Activated T-cell treated with anti-CD3 and anti-CD28 coated beads, Interleukin-2, amount 50 U/mL, for 72 hours (primary cell): Measurements from ENCODE around the gene FAM120A. TPM values are rescaled to one million over a fixed set of nuclear protein-coding genes. Genes with fewer than 3 reads are reported as not detected.
"Not testable (repeated sequence)": the region's sequence is repeated elsewhere in the genome, so short reads cannot be mapped to it uniquely, and the experiment has no call there.

Experiments used
- ATAC-seq, 2 donors: fragments of 150-1000 bp; cut with Tn5 transposase; replicated peaks in 1 of 2; 2 replicates each; pipeline ENCODE4 v1.10.0; 2021; ENCODE audit warnings: moderate library complexity in 2 of 2, mild to moderate bottlenecking in 1 of 2
- DNase-seq, 2 donors: peaks; one replicate each; pipeline ENCODE4 v3.0.0; 2021 to 2022; ENCODE audit warnings: mixed read lengths in 1 of 2
- H3K27ac Mint-ChIP-seq: one replicate; pipeline ENCODE4 v1.8.0; 2022; ENCODE audit warnings: mild to moderate bottlenecking, moderate library complexity, mixed read lengths
- H3K27me3 Mint-ChIP-seq: one replicate; pipeline ENCODE4 v1.8.0; 2022; ENCODE audit warnings: low read depth, mixed read lengths
- H3K36me3 Mint-ChIP-seq, 2 donors: one replicate each; pipeline ENCODE4 v1.8.0; 2022; ENCODE audit warnings: mixed read lengths in 2 of 2, mild to moderate bottlenecking in 1 of 2; ENCODE audit not compliant: insufficient read depth in 2 of 2
- H3K4me1 Mint-ChIP-seq: one replicate; pipeline ENCODE4 v1.8.0; 2022; ENCODE audit warnings: low read depth, mixed read lengths
- H3K4me3 Mint-ChIP-seq, 2 donors: one replicate each; pipeline ENCODE4 v1.8.0; 2022; ENCODE audit warnings: mild to moderate bottlenecking in 2 of 2, mixed read lengths in 2 of 2, moderate library complexity in 2 of 2
- H3K9me3 Mint-ChIP-seq, 2 donors: one replicate each; pipeline ENCODE4 v1.8.0; 2022; ENCODE audit warnings: mixed read lengths in 2 of 2
- total RNA-seq, 2 donors: library from RNA; stranded (reverse); gene quantifications; one replicate each; pipeline ENCODE4 v1.2.3, GENCODE V29; 2022

FAM120A gene
- total RNA-seq, 2 donors from 2014 or later: 127 to 135 TPM

DNA sequence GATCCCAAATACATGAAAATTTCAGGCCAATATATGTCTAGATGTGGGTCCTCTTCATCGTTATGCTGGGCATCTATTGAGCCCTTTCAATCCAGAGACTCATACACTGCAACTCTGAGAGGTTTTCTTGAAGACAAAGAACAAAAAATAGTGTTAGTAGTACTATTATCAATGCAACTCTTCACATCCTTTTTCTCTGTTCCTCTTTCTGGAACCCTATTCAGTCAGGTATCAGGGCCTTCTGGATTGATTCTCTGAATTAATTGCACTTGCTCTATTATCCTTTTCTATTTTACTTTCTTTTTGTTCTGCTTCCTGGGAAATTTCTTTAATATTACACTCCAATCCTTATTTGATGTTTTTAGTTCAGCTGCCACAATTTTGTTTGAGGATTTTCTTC lies 18.5 kb upstream of the FAM120A start:
- Mint-ChIP-seq H3K27ac (no peak overlapping the region), H3K27me3 (no peaks in the 10 kb centered on the region), H3K4me3 (no peak overlapping the region), H3K36me3 (no peaks in the 10 kb centered on the region), H3K9me3 (no peaks in the 10 kb centered on the region), H3K4me1 (peaks cover 4% of the 10 kb centered on the region)
- ATAC-seq (no peak), DNase-seq (no peak)

DNA sequence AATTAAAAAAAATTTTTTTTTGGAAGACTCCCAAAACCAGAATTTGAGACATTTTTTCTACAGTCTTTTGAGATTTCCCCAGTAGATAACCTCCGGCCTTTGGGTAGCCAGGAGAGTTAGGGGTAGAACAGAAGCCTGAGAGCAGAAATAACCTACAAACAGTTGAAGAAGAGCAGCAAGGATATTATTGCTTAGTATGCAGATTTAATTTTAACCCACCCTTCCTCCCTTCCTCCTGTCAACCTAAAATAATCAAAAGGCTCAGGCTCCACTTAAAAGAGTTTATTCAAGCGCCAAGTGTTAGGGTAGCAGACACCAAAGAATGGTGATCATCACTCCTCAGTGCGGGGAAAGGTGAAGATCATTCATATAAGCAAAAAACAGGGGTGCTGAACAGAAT lies 17.4 kb upstream of the FAM120A start:
- ATAC-seq (no peak), DNase-seq (no peak)
- peaks cover 4% of the 10 kb centered on the region for H3K4me1 Mint-ChIP-seq
- no peaks in the 10 kb centered on the region for H3K9me3 Mint-ChIP-seq
- H3K4me3 Mint-ChIP-seq: no peak overlapping the region
- H3K27ac Mint-ChIP-seq: no peak overlapping the region
- no peaks in the 10 kb centered on the region for H3K36me3 Mint-ChIP-seq
- H3K27me3 Mint-ChIP-seq: no peaks in the 10 kb centered on the region

DNA sequence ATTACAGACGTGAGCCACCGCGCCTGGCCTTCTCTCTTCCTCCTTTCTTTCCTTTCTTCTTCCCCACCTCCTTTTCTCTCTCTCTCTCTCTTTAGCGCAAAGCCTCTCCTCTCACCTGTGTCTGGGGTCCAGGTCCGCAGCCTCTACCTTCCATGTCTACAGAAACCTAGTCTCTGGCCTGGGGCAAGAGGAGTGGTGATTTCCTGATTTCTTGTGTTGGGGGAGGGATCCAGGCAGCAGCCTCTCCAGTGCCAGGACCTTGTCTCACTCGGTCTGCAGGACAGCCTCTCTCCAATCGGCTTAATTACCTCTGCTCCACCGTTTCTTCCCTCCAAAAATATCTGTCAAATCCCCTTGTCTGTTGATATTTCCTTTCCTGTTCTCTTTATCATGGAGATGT lies 16.1 kb upstream of the FAM120A start:
- Mint-ChIP-seq H3K4me3 (no peak overlapping the region), H3K9me3 (no peaks in the 10 kb centered on the region), H3K36me3 (no peaks in the 10 kb centered on the region), H3K27me3 (no peaks in the 10 kb centered on the region), H3K4me1 (peaks cover 4% of the 10 kb centered on the region), H3K27ac (no peak overlapping the region)
- no peak for DNase-seq
- no peak for ATAC-seq

DNA sequence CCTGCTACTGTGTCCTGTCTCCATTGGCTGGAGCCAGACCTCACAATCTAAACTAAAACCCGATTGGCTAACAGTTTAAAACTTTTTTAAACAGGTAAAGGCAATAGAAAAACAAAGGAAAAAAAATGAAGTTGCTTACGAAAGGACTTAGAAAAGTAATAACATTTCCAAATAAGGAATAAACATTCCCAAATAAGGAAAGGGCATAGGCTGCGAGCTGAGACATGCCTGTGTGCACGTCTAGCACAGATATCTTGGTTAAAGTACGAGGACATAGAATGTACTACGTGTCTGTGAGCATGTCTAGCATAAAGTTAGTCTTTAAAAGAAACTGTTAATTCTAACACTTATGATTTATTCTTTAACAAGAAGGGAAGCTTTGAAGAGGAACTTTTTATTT lies 15.3 kb upstream of the FAM120A start:
- H3K36me3 Mint-ChIP-seq: no peaks in the 10 kb centered on the region
- H3K4me3 Mint-ChIP-seq: no peak overlapping the region
- no peak overlapping the region for H3K27ac Mint-ChIP-seq
- DNase-seq: no peak
- H3K9me3 Mint-ChIP-seq: no peaks in the 10 kb centered on the region
- no peaks in the 10 kb centered on the region for H3K27me3 Mint-ChIP-seq
- peaks cover 4% of the 10 kb centered on the region for H3K4me1 Mint-ChIP-seq
- no peak for ATAC-seq

DNA sequence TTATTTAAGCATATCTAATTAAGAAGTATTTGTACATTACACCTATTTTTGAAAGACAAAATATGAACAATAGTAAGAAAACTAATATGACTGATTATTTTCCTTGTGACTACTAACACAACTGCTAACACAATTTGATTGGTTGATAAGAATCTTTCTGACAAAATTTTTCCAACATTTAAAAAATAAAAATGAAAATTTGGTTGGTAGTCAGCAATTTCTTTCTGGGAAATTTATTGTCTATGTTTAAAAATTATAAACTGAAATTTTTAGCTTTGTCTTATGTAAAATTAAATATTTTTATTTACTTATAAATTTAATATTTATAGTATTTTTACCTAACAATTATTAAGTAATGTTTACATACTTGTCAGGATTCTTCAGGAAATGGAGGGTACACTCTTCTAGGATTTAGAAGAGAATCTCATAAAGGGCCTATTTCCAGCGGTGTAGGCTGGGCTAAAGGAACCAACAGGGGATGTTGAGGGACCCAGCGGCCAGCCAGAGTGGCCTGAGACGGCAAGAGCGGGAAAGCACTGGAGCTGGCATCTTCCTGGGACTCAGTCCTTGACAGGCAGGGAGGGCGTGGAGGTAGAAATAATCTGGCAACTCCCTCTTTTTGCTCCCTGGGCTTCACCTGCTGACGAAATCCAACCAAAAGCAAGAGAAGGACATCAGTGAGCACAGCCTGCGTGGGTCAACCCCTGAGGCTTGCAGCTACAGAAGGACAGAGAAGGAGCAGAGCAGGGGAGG lies 14.7 kb upstream of the FAM120A start:
- no peak overlapping the region for H3K27ac Mint-ChIP-seq
- DNase-seq: no peak
- no peak overlapping the region for H3K4me3 Mint-ChIP-seq
- no peaks in the 10 kb centered on the region for H3K9me3 Mint-ChIP-seq
- peaks cover under 1% of the 10 kb centered on the region for H3K4me1 Mint-ChIP-seq
- H3K27me3 Mint-ChIP-seq: no peaks in the 10 kb centered on the region
- no peaks in the 10 kb centered on the region for H3K36me3 Mint-ChIP-seq
- ATAC-seq: no peak

DNA sequence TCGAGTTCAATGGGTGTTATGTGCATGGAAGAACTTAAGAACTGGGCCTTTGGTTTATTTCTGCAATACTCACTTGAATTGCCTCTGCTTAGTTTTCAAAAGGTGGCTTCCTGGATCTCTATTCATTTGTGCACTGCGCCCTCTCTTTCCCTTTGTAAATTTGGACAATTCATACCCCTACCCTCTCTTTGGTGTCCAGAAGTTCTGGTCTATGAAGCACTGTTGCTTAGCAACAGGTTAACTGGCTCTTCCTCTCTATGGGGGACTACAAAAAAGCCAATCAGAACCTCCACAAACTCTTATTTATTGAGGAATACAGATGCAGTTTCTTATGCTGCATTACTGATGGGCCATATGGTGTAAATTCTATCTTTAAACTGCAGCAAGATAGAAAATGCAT lies 13.5 kb upstream of the FAM120A start:
- no peak overlapping the region for H3K4me3 Mint-ChIP-seq
- ATAC-seq: no peak
- H3K4me1 Mint-ChIP-seq: no peaks in the 10 kb centered on the region
- no peak for DNase-seq
- H3K27me3 Mint-ChIP-seq: no peaks in the 10 kb centered on the region
- no peak overlapping the region for H3K27ac Mint-ChIP-seq
- H3K36me3 Mint-ChIP-seq: no peaks in the 10 kb centered on the region
- H3K9me3 Mint-ChIP-seq: no peaks in the 10 kb centered on the region

DNA sequence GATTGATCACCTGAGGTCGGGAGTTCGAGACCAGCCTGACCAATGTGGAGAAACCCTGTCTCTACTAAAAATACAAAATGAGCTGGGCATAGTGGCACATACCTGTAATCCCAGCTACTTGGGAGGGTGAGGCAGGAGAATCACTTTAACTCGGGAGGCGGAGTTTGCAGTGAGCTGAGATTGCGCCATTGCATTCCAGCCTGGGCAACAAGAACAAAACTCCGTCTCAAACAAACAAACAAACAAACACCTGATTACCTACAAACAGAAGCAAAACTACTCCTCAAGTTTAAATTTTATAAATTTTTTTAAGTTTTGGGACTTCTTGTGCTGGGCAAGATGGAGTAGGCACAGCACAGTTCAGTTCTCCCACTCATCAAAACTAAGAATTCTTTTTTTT lies 12.2 kb upstream of the FAM120A start:
- not testable (repeated sequence) for DNase-seq, H3K27me3 Mint-ChIP-seq, ATAC-seq, H3K4me1 Mint-ChIP-seq, H3K9me3 Mint-ChIP-seq, H3K4me3 Mint-ChIP-seq, H3K27ac Mint-ChIP-seq, H3K36me3 Mint-ChIP-seq

DNA sequence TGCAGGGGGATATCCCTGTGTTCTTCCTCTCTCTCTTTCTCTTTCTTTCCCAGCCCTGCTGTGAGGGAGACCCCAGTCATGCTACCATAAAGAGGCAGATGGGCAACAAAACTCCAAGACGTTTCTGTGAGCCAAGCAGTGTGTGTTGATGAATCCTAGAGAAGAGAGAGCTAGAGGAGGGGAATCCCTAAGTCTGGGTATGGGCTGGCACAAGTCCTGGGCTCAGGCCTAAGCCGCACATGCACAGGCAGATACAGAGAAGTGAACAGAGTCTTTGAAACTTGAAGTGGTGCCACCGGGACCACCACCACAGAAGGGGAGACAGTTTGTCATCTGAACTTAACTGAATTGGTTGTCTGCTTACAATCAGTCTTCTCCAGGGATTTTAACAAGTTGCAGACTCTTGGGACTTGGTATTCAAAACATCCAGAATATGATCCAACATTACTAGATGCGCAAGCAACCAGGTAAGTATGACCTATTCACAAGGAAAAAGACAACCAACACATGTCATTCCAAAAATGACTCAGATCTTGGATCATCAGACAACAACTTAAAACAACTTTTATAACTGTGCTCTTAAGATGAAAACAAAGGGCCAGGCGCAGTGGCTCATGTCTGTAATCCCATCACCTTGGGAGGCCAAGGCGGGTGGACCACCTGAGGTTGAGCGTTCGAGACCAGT lies 10.4 kb upstream of the FAM120A start:
- H3K4me1 Mint-ChIP-seq: no peaks in the 10 kb centered on the region

DNA sequence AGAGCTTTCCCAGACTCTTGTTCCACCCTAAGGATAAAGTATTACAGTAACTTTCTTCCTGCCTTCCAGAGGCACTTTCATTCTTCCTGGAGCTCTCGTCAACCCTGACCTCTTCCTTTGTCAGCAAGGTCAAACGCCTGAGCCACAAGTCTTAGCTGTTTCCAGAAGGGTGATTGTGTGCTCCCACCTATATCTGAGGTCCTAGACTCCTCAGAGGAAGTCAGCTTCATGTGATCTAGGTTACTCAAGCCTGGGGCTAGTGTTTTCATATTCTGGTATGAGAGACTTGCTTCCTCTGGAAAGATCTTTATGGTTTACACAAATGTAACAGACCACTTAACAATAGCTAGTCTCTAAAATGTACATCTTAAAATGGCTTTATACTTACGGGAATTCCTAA lies 5.4 kb upstream of the FAM120A start:
- ATAC-seq (no peak), DNase-seq (no peak)
- Mint-ChIP-seq H3K36me3 (peaks cover 2 to 20% of the 10 kb centered on the region in 2 donors), H3K4me3 (no peak overlapping the region), H3K9me3 (no peaks in the 10 kb centered on the region), H3K27me3 (no peaks in the 10 kb centered on the region), H3K27ac (peak overlapping the region; percentile 76), H3K4me1 (peaks cover 25% of the 10 kb centered on the region)

More for the DNA sequence above, 10.4 kb upstream of the FAM120A start:
- H3K27ac Mint-ChIP-seq: no peak overlapping the region
- ATAC-seq (no peak), DNase-seq (no peak)
- H3K27me3 Mint-ChIP-seq: no peaks in the 10 kb centered on the region
- no peaks in the 10 kb centered on the region for H3K9me3 Mint-ChIP-seq
- H3K4me3 Mint-ChIP-seq: no peak overlapping the region
- H3K36me3 Mint-ChIP-seq: peaks cover 0 to under 1% of the 10 kb centered on the region in 2 donors

DNA sequence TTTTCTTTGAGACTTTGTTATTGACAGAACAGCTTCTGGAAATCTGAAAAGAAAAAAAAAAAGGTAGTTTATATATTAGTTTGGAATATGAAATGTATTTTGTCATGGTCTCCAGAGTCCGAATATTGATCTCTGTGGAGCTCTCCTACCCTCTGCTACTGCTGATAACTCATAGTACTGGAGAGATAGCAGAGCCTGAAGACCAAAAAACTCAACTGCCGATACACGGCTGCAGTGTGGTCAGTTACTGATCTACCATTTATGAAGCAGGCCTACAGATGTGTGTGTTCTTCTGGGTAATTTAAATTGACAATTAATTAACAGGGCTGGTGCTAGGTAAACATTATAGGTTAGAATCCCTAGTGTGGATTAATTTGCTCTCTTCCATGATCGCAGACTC lies 3.8 kb upstream of the FAM120A start:
- Mint-ChIP-seq H3K9me3 (no peaks in the 10 kb centered on the region), H3K27ac (peak overlapping the region; percentile 30), H3K4me3 (no peak overlapping the region), H3K27me3 (no peaks in the 10 kb centered on the region), H3K4me1 (peaks cover 25% of the 10 kb centered on the region), H3K36me3 (peaks cover 5 to 21% of the 10 kb centered on the region in 2 donors)
- ATAC-seq: no peak
- no peak for DNase-seq

DNA sequence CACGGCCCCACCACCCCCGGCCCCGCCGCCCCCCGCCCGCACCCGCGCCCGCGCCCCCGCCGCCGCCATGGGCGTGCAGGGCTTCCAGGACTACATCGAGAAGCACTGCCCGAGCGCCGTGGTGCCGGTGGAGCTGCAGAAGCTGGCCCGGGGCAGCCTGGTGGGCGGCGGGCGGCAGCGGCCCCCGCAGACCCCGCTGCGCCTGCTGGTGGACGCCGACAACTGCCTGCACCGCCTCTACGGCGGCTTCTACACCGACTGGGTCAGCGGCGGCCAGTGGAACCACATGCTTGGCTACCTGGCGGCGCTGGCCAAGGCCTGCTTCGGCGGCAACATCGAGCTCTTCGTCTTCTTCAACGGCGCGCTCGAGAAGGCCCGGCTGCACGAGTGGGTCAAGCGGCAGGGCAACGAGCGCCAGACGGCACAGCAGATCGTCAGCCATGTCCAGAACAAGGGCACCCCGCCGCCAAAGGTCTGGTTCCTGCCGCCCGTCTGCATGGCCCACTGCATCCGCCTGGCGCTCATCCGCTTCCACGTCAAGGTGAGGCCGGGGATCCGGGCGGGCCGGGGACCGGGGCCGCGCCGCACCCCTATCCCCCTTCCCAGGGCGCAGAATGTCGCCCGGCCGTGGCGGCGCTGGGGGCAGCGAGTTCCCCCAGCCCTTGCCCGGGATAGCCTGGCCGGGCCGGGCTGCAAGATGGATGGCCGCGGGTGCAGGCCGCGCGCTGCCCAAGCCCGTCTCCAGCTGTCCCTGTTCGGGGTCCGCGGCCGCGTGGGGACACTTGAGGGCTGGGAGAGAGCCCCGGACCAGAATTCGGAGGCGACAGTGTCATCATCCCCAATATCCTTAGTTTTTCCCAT lies 594 bp downstream of the FAM120A start:
- H3K27me3 Mint-ChIP-seq: no peaks in the 10 kb centered on the region
- peaks cover 12 to 27% of the 10 kb centered on the region in 2 donors for H3K36me3 Mint-ChIP-seq
- ATAC-seq (peak; percentile 22 to 24), DNase-seq (peak; percentile 65 to 66)
- H3K9me3 Mint-ChIP-seq: no peaks in the 10 kb centered on the region
- peak overlapping the region; percentile 93 to 94 for H3K4me3 Mint-ChIP-seq
- H3K27ac Mint-ChIP-seq: peak overlapping the region; percentile 91
- H3K4me1 Mint-ChIP-seq: peaks cover 59% of the 10 kb centered on the region

DNA sequence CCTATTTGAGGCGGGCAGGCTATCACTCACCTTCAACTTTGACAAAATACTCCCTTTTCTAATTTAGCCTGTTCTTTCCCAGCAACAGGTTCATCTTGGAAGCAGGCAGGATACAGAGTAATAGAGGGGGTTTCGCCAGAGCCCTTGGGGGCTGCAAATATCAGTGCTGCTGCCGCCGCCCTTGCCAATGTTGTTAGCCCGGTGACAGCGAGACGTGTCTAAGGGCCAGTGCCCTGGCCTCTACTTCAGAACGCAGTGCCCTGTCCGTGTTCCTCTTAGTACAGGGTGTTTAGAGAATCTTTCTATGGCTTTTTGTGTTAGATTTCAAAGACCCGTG lies 1.2 kb downstream of the FAM120A start:
- Mint-ChIP-seq H3K9me3 (no peaks in the 10 kb centered on the region), H3K27ac (peak overlapping the region; percentile 91), H3K27me3 (no peaks in the 10 kb centered on the region), H3K36me3 (peaks cover 10 to 23% of the 10 kb centered on the region in 2 donors), H3K4me3 (peak overlapping the region; percentile 93 to 94), H3K4me1 (peaks cover 61% of the 10 kb centered on the region)
- peak; percentile 19 to 23 for DNase-seq
- ATAC-seq: no peak
